ENCODE data around the gene RANBP9. TPM values are rescaled to one million over a fixed set of nuclear protein-coding genes. Genes with fewer than 3 reads are reported as not detected.

The RANBP9 gene
- total RNA-seq, 1 donor from 2014 or later, result 42.1 TPM

DNA sequence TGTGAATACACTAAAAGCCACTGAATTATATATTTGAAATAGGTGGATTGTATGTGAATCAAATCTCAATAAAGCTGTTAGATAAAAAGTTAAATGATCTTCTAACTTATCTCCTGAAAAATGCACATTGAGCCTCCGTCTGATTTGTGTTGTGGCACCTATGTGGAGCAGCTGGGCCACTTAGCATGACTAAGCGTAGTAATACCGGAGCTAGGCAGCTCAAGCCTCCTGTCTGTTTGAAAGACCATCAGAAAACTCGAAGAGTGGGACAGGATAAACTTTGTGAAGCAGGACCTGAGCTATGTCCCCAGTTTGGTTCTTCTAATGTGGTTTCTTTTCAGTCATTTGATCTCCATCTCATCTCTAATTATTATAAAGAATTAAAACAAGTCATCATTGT, 107.5 kb downstream of the RANBP9 start:
- H3K27me3 Mint-ChIP-seq (ENCODE audit: low read depth, unreplicated experiment), result no peaks in the 10 kb centered on the region
- TF ChIP-seq, protein P1, sequence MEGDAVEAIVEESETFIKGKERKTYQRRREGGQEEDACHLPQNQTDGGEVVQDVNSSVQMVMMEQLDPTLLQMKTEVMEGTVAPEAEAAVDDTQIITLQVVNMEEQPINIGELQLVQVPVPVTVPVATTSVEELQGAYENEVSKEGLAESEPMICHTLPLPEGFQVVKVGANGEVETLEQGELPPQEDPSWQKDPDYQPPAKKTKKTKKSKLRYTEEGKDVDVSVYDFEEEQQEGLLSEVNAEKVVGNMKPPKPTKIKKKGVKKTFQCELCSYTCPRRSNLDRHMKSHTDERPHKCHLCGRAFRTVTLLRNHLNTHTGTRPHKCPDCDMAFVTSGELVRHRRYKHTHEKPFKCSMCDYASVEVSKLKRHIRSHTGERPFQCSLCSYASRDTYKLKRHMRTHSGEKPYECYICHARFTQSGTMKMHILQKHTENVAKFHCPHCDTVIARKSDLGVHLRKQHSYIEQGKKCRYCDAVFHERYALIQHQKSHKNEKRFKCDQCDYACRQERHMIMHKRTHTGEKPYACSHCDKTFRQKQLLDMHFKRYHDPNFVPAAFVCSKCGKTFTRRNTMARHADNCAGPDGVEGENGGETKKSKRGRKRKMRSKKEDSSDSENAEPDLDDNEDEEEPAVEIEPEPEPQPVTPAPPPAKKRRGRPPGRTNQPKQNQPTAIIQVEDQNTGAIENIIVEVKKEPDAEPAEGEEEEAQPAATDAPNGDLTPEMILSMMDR (IDR thresholded peaks at IDR 0.05; ENCODE audit: insufficient read depth, low read depth, low read length), result no peak
- no peak for TF ChIP-seq EZH2 (IDR thresholded peaks at IDR 0.05; ENCODE audit: insufficient read depth, low read length)
- H3K27ac Mint-ChIP-seq (ENCODE audit: unreplicated experiment), result no peak overlapping the region
- H3K36me3 Mint-ChIP-seq (ENCODE audit: low read depth, unreplicated experiment), result peaks cover 19% of the 10 kb centered on the region
- H3K4me1 Mint-ChIP-seq (ENCODE audit: low read depth, unreplicated experiment), result peaks cover 9% of the 10 kb centered on the region
- Histone ChIP-seq H3K79me2 (ENCODE audit: insufficient read depth, low read length) (no peaks in the 10 kb centered on the region), H3K27ac (ENCODE audit: low read depth, low read length) (no peak overlapping the region), H2AFZ (ENCODE audit: low read depth, low read length) (no peak overlapping the region), H3K36me3 (ENCODE audit: insufficient read depth, low read length) (peaks cover 5% of the 10 kb centered on the region), H3K4me1 (ENCODE audit: insufficient read depth, low read length) (no peaks in the 10 kb centered on the region), H3K4me3 (ENCODE audit: insufficient read depth, low read depth, low read length) (no peak overlapping the region), H3K27me3 (ENCODE audit: insufficient read depth, low read length) (no peaks in the 10 kb centered on the region), H3K4me2 (ENCODE audit: low read length) (no peak overlapping the region), H3K9ac (ENCODE audit: low read length) (no peak overlapping the region), H4K20me1 (ENCODE audit: insufficient read depth, low read length) (no peaks in the 10 kb centered on the region), H3K9me3 (ENCODE audit: insufficient read depth, low read depth, low read length) (no peaks in the 10 kb centered on the region)
- peaks cover 3% of the 10 kb centered on the region for H3K9me3 Mint-ChIP-seq (ENCODE audit: unreplicated experiment)
- H3K4me3 Mint-ChIP-seq (ENCODE audit: unreplicated experiment), result no peak overlapping the region
- FAIRE-seq (no peak), DNase-seq (ENCODE audit: low read depth) (no peak)

DNA sequence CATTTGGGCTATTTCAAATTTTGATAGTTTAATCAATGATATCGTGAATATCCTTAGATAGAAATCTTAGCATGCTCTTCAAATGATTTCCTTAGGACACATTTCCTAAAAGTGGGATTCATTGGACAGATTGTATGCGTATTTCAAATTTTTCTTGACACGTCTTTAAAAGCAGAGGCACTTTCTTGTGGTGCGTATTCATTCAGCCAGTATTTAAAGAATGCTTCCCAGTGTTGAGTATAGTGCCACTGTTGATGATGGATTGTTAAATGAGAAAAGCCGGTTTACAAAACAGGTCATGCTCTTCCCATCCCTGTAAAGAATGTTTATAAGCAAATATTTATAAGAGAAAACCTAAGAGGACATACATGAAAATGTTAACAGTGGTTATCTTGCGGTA, 111.6 kb downstream of the RANBP9 start:
- H3K4me3 ChIP-seq (ENCODE audit: insufficient read depth, low read depth, low read length), result no peak overlapping the region
- H2AFZ ChIP-seq (ENCODE audit: low read depth, low read length), result no peak overlapping the region
- H3K9ac ChIP-seq (ENCODE audit: low read length), result no peak overlapping the region
- no peak overlapping the region for H3K4me2 ChIP-seq (ENCODE audit: low read length)
- Mint-ChIP-seq H3K9me3 (ENCODE audit: unreplicated experiment) (no peaks in the 10 kb centered on the region), H3K27me3 (ENCODE audit: low read depth, unreplicated experiment) (no peaks in the 10 kb centered on the region), H3K4me1 (ENCODE audit: low read depth, unreplicated experiment) (peaks cover 9% of the 10 kb centered on the region), H3K36me3 (ENCODE audit: low read depth, unreplicated experiment) (peaks cover 18% of the 10 kb centered on the region), H3K4me3 (ENCODE audit: unreplicated experiment) (no peak overlapping the region), H3K27ac (ENCODE audit: unreplicated experiment) (no peak overlapping the region)
- H3K36me3 ChIP-seq (ENCODE audit: insufficient read depth, low read length), result peaks cover 5% of the 10 kb centered on the region
- TF ChIP-seq EZH2 (IDR thresholded peaks at IDR 0.05; ENCODE audit: insufficient read depth, low read length), result no peak
- TF ChIP-seq, protein P1 (IDR thresholded peaks at IDR 0.05; ENCODE audit: insufficient read depth, low read depth, low read length), result no peak
- H3K4me1 ChIP-seq (ENCODE audit: insufficient read depth, low read length), result no peaks in the 10 kb centered on the region
- H3K9me3 ChIP-seq (ENCODE audit: insufficient read depth, low read depth, low read length), result no peaks in the 10 kb centered on the region
- DNase-seq (ENCODE audit: low read depth) (peak; percentile 49), FAIRE-seq (no peak)
- H4K20me1 ChIP-seq (ENCODE audit: insufficient read depth, low read length), result no peaks in the 10 kb centered on the region
- H3K79me2 ChIP-seq (ENCODE audit: insufficient read depth, low read length), result no peaks in the 10 kb centered on the region
- no peak overlapping the region for H3K27ac ChIP-seq (ENCODE audit: low read depth, low read length)
- no peaks in the 10 kb centered on the region for H3K27me3 ChIP-seq (ENCODE audit: insufficient read depth, low read length)

DNA sequence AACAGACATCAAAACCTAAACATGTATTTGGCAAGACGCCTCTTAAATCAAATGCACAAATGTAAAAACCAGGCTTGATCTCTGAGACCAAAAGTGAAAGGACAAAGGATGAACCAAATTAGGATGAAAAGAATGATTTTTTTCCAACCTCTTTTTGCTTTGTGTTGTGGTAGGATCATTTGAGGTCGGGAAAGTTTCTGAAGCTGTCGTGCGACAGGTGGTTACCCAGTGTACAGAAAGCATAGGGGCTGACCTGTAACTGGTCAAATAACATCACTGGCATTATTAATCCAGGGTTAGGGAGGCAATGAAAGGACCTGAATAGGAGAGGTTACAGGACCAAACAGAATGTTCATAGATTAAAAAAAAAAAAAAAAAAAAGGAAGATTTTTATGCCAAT, 114.6 kb downstream of the RANBP9 start:
- H3K4me3 Mint-ChIP-seq (ENCODE audit: unreplicated experiment), result no peak overlapping the region
- no peak for FAIRE-seq

More for the DNA sequence above, 114.6 kb downstream of the RANBP9 start:
- peaks cover 4% of the 10 kb centered on the region for H3K4me1 Mint-ChIP-seq (ENCODE audit: low read depth, unreplicated experiment)
- H3K9me3 Mint-ChIP-seq (ENCODE audit: unreplicated experiment), result no peaks in the 10 kb centered on the region
- TF ChIP-seq, protein P1 (IDR thresholded peaks at IDR 0.05; ENCODE audit: insufficient read depth, low read depth, low read length), result no peak
- no peak for TF ChIP-seq EZH2 (IDR thresholded peaks at IDR 0.05; ENCODE audit: insufficient read depth, low read length)
- H3K79me2 ChIP-seq (ENCODE audit: insufficient read depth, low read length), result no peaks in the 10 kb centered on the region
- H3K27me3 ChIP-seq (ENCODE audit: insufficient read depth, low read length), result no peaks in the 10 kb centered on the region
- H3K27ac Mint-ChIP-seq (ENCODE audit: unreplicated experiment), result no peak overlapping the region
- H3K9me3 ChIP-seq (ENCODE audit: insufficient read depth, low read depth, low read length), result no peaks in the 10 kb centered on the region
- H3K27ac ChIP-seq (ENCODE audit: low read depth, low read length), result no peak overlapping the region
- no peaks in the 10 kb centered on the region for H3K27me3 Mint-ChIP-seq (ENCODE audit: low read depth, unreplicated experiment)
- H3K4me3 ChIP-seq (ENCODE audit: insufficient read depth, low read depth, low read length), result no peak overlapping the region
- no peak overlapping the region for H2AFZ ChIP-seq (ENCODE audit: low read depth, low read length)
- no peaks in the 10 kb centered on the region for H4K20me1 ChIP-seq (ENCODE audit: insufficient read depth, low read length)
- peaks cover 15% of the 10 kb centered on the region for H3K36me3 Mint-ChIP-seq (ENCODE audit: low read depth, unreplicated experiment)
- no peak overlapping the region for H3K4me2 ChIP-seq (ENCODE audit: low read length)
- no peak for DNase-seq (ENCODE audit: low read depth)
- no peak overlapping the region for H3K9ac ChIP-seq (ENCODE audit: low read length)
- peaks cover 7% of the 10 kb centered on the region for H3K36me3 ChIP-seq (ENCODE audit: insufficient read depth, low read length)
- peaks cover 6% of the 10 kb centered on the region for H3K4me1 ChIP-seq (ENCODE audit: insufficient read depth, low read length)
